Measurements from ENCODE around the gene WDR13. TPM values are rescaled to one million over a fixed set of nuclear protein-coding genes. Genes with fewer than 3 reads are reported as not detected.
"Not testable (repeated sequence)": the region's sequence is repeated elsewhere in the genome, so short reads cannot be mapped to it uniquely, and the experiment has no call there.

The WDR13 gene
- total RNA-seq: 41.9 TPM
- 153 TPM for polyA plus RNA-seq
- long read RNA-seq, donor 1, partial matches to known transcripts: 0 of 1 reads
- long read RNA-seq, donor 1, other reads (novel, unspliced or antisense): 0 of 1 reads
- long read RNA-seq, donor 2, full-length matches to known transcripts: 20 of 20 reads
- long read RNA-seq, donor 2, partial matches to known transcripts: 0 of 20 reads
- long read RNA-seq, donor 2, other reads (novel, unspliced or antisense): 0 of 20 reads
- long read RNA-seq, donor 3, full-length matches to known transcripts: 10 of 10 reads
- long read RNA-seq, donor 3, partial matches to known transcripts: 0 of 10 reads
- long read RNA-seq, donor 3, other reads (novel, unspliced or antisense): 0 of 10 reads
- long read RNA-seq, donor 4, partial matches to known transcripts: 0 of 2 reads
- long read RNA-seq, donor 4, other reads (novel, unspliced or antisense): 0 of 2 reads
- long read RNA-seq, donor 5, full-length matches to known transcripts: 11 of 18 reads
- long read RNA-seq, donor 5, partial matches to known transcripts: 7 of 18 reads
- long read RNA-seq, donor 5, other reads (novel, unspliced or antisense): 0 of 18 reads
- long read RNA-seq, donor 6, full-length matches to known transcripts: 8 of 8 reads
- long read RNA-seq, donor 6, partial matches to known transcripts: 0 of 8 reads
- long read RNA-seq, donor 6, other reads (novel, unspliced or antisense): 0 of 8 reads
- long read RNA-seq, donor 7, full-length matches to known transcripts: 3 of 3 reads
- long read RNA-seq, donor 7, partial matches to known transcripts: 0 of 3 reads
- long read RNA-seq, donor 7, other reads (novel, unspliced or antisense): 0 of 3 reads
- long read RNA-seq, donor 8, partial matches to known transcripts: 0 of 1 reads
- long read RNA-seq, donor 8, other reads (novel, unspliced or antisense): 0 of 1 reads
- long read RNA-seq, donor 9, partial matches to known transcripts: 0 of 2 reads
- long read RNA-seq, donor 9, other reads (novel, unspliced or antisense): 0 of 2 reads
- long read RNA-seq, donor 10, full-length matches to known transcripts: 3 of 3 reads
- long read RNA-seq, donor 10, partial matches to known transcripts: 0 of 3 reads
- long read RNA-seq, donor 10, other reads (novel, unspliced or antisense): 0 of 3 reads

- under 1% methylated on average over 62 of the region's 62 CpGs for WGBS
Measured at GRCh38 chrX:48597353-48598264, at the start of gene WDR13. Gene WDR13, plus strand, starts transcription at chrX:48597492. Its CDS starts 505 bp downstream, at chrX:48597997.

DNA sequence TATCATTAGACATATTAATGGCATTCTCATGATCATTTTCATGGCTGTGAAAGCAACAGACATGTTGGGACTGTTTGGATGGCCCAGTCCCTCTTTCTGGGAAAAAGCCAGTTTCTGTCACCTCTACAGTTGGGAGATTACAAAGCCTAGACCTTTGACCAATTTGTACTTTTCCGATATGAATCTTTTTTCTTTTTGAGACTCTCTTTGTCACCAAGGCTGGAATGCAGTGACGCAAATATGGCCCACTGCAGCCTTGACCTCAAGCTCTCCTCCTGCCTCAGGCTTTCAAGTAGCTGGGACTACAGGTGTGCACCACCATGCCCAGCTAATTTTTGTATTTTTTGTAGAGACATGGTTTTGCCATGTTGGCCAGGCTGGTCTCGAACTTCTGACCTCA lies 48.4 kb upstream of the WDR13 start:
- peaks cover 8 to 10% of the 10 kb centered on the region in 2 donors for H3K36me3 ChIP-seq (ENCODE audit: control insufficient read depth in 2 of 2, insufficient read depth in 2 of 2, low read length in 1 of 2)
- no peaks in the 10 kb centered on the region for H3K9me3 ChIP-seq (ENCODE audit: control insufficient read depth in 2 of 2, insufficient read depth in 1 of 2, low read length in 1 of 2)
- H3K4me1 ChIP-seq (ENCODE audit: control insufficient read depth in 2 of 2, insufficient read depth in 2 of 2, low read length in 2 of 2): no peaks in the 10 kb centered on the region
- H3K4me3 ChIP-seq (ENCODE audit: low read length in 2 of 2): no peak overlapping the region
- 98% methylated on average over 3 of the region's 3 CpGs for WGBS
- H3K27me3 ChIP-seq (ENCODE audit: control insufficient read depth in 2 of 2, insufficient read depth in 1 of 2, low read length in 1 of 2): no peaks in the 10 kb centered on the region
- no peak overlapping the region for H3K27ac ChIP-seq (ENCODE audit: low read depth in 1 of 2, low read length in 1 of 2)
- DNase-seq (ENCODE audit: low read depth in 6 of 9, low spot score in 9 of 9): no peak

More at GRCh38 chrX:48597353-48598264, at the start of gene WDR13:
- H3K4me3 ChIP-seq (ENCODE audit: low read length in 2 of 2): peak within 1 kb of the TSS; percentile 72 to 84
- peak; percentile 65 to 91 (median 72) for DNase-seq (ENCODE audit: low read depth in 6 of 9, low spot score in 9 of 9)
- H3K27me3 ChIP-seq (ENCODE audit: control insufficient read depth in 2 of 2, insufficient read depth in 1 of 2, low read length in 1 of 2): no peaks in the 10 kb centered on the region
- peaks cover 26 to 30% of the 10 kb centered on the region in 2 donors for H3K36me3 ChIP-seq (ENCODE audit: control insufficient read depth in 2 of 2, insufficient read depth in 2 of 2, low read length in 1 of 2)
- H3K4me1 ChIP-seq (ENCODE audit: control insufficient read depth in 2 of 2, insufficient read depth in 2 of 2, low read length in 2 of 2): peaks cover 0 to 8% of the 10 kb centered on the region in 2 donors
- H3K9me3 ChIP-seq (ENCODE audit: control insufficient read depth in 2 of 2, insufficient read depth in 1 of 2, low read length in 1 of 2): no peaks in the 10 kb centered on the region
- peak within 1 kb of the TSS; percentile 94 to 96 for H3K27ac ChIP-seq (ENCODE audit: low read depth in 1 of 2, low read length in 1 of 2)

GRCh38 chrX:48555731-48556325 lies 41.5 kb upstream of the WDR13 start:
- H3K36me3 ChIP-seq (ENCODE audit: control insufficient read depth in 2 of 2, insufficient read depth in 2 of 2, low read length in 1 of 2): peaks cover 29 to 31% of the 10 kb centered on the region in 2 donors
- 98% methylated on average over 9 of the region's 9 CpGs for WGBS
- not testable (repeated sequence) for H3K9me3 ChIP-seq (ENCODE audit: control insufficient read depth in 2 of 2, insufficient read depth in 1 of 2, low read length in 1 of 2); H3K4me3 ChIP-seq (ENCODE audit: low read length in 2 of 2); H3K4me1 ChIP-seq (ENCODE audit: control insufficient read depth in 2 of 2, insufficient read depth in 2 of 2, low read length in 2 of 2); H3K27ac ChIP-seq (ENCODE audit: low read depth in 1 of 2, low read length in 1 of 2); H3K27me3 ChIP-seq (ENCODE audit: control insufficient read depth in 2 of 2, insufficient read depth in 1 of 2, low read length in 1 of 2); DNase-seq (ENCODE audit: low read depth in 6 of 9, low spot score in 9 of 9)

DNA sequence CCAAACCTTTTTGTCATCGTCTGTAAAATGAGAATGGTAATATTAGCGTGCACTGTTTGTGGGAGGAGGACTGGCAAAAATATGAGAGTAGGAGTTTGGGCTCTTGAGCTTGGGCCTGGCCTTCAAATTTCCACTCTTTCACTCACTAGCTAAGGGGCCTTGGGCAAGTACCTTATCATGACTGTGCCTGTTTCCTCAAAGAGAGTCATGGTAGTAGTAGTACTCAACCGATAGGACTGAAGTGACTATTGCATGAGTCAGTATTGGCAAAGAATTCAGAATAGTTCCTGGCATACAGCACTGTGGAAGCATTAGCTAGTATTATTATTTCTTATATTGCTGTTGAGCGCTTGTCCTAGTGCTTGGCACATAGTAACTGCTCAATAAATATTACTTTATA lies 39.0 kb upstream of the WDR13 start:
- WGBS: 95% methylated on average over 4 of the region's 4 CpGs
- peaks cover 40 to 43% of the 10 kb centered on the region in 2 donors for H3K36me3 ChIP-seq (ENCODE audit: control insufficient read depth in 2 of 2, insufficient read depth in 2 of 2, low read length in 1 of 2)
- no peaks in the 10 kb centered on the region for H3K27me3 ChIP-seq (ENCODE audit: control insufficient read depth in 2 of 2, insufficient read depth in 1 of 2, low read length in 1 of 2)
- no peaks in the 10 kb centered on the region for H3K9me3 ChIP-seq (ENCODE audit: control insufficient read depth in 2 of 2, insufficient read depth in 1 of 2, low read length in 1 of 2)
- no peak for DNase-seq (ENCODE audit: low read depth in 6 of 9, low spot score in 9 of 9)
- H3K4me1 ChIP-seq (ENCODE audit: control insufficient read depth in 2 of 2, insufficient read depth in 2 of 2, low read length in 2 of 2): no peaks in the 10 kb centered on the region
- H3K4me3 ChIP-seq (ENCODE audit: low read length in 2 of 2): no peak overlapping the region
- H3K27ac ChIP-seq (ENCODE audit: low read depth in 1 of 2, low read length in 1 of 2): no peak overlapping the region

- 98% methylated on average over 24 of the region's 24 CpGs for WGBS
- H3K36me3 ChIP-seq (ENCODE audit: control insufficient read depth in 2 of 2, insufficient read depth in 2 of 2, low read length in 1 of 2): peaks cover 43% of the 10 kb centered on the region in 2 donors
- no peaks in the 10 kb centered on the region for H3K4me1 ChIP-seq (ENCODE audit: control insufficient read depth in 2 of 2, insufficient read depth in 2 of 2, low read length in 2 of 2)
- H3K4me3 ChIP-seq (ENCODE audit: low read length in 2 of 2): no peak overlapping the region
- no peaks in the 10 kb centered on the region for H3K9me3 ChIP-seq (ENCODE audit: control insufficient read depth in 2 of 2, insufficient read depth in 1 of 2, low read length in 1 of 2)
- H3K27me3 ChIP-seq (ENCODE audit: control insufficient read depth in 2 of 2, insufficient read depth in 1 of 2, low read length in 1 of 2): no peaks in the 10 kb centered on the region
- no peak for DNase-seq (ENCODE audit: low read depth in 6 of 9, low spot score in 9 of 9)
- no peak overlapping the region for H3K27ac ChIP-seq (ENCODE audit: low read depth in 1 of 2, low read length in 1 of 2)
Measured at GRCh38 chrX:48559636-48560035, 37.7 kb upstream of the WDR13 start.

DNA sequence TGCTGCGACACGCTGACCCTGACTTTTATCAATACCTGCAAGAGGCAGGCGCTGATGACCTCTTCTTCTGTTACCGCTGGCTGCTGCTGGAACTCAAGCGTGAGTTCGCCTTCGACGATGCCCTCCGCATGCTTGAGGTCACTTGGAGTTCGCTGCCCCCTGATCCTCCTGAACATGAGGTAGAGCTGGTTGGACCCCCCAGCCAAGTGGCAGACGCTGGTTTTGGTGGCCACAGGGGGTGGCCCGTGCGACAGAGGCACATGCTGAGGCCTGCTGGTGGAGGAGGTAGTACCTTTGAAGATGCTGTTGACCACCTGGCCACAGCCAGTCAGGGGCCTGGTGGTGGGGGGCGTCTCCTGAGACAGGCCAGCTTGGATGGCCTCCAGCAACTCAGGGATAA lies 37.2 kb upstream of the WDR13 start:
- peaks cover 0 to 2% of the 10 kb centered on the region in 2 donors for H3K9me3 ChIP-seq (ENCODE audit: control insufficient read depth in 2 of 2, insufficient read depth in 1 of 2, low read length in 1 of 2)
- peaks cover 40 to 43% of the 10 kb centered on the region in 2 donors for H3K36me3 ChIP-seq (ENCODE audit: control insufficient read depth in 2 of 2, insufficient read depth in 2 of 2, low read length in 1 of 2)
- no peaks in the 10 kb centered on the region for H3K27me3 ChIP-seq (ENCODE audit: control insufficient read depth in 2 of 2, insufficient read depth in 1 of 2, low read length in 1 of 2)
- over 99% methylated on average over 14 of the region's 14 CpGs for WGBS
- no peaks in the 10 kb centered on the region for H3K4me1 ChIP-seq (ENCODE audit: control insufficient read depth in 2 of 2, insufficient read depth in 2 of 2, low read length in 2 of 2)
- no peak overlapping the region for H3K27ac ChIP-seq (ENCODE audit: low read depth in 1 of 2, low read length in 1 of 2)
- H3K4me3 ChIP-seq (ENCODE audit: low read length in 2 of 2): no peak overlapping the region
- no peak for DNase-seq (ENCODE audit: low read depth in 6 of 9, low spot score in 9 of 9)

DNA sequence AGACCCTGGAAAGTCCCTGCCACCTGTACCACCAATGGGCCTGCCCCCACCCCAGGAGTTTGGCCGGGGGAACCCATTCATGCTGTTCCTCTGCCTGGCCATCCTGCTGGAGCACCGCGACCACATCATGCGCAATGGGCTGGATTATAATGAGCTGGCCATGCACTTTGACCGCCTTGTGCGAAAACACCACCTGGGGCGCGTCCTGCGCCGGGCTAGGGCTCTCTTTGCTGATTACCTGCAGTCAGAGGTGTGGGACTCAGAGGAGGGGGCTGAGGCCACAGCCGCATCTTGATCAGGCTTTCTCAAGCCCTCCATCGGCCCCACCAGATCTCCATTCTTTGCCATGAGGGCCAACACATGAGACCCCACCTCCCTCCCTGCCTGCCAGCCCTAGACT lies 36.6 kb upstream of the WDR13 start:
- DNase-seq (ENCODE audit: low read depth in 6 of 9, low spot score in 9 of 9): no peak
- H3K4me3 ChIP-seq (ENCODE audit: low read length in 2 of 2): no peak overlapping the region
- 99% methylated on average over 12 of the region's 12 CpGs for WGBS
- H3K4me1 ChIP-seq (ENCODE audit: control insufficient read depth in 2 of 2, insufficient read depth in 2 of 2, low read length in 2 of 2): no peaks in the 10 kb centered on the region
- H3K27me3 ChIP-seq (ENCODE audit: control insufficient read depth in 2 of 2, insufficient read depth in 1 of 2, low read length in 1 of 2): no peaks in the 10 kb centered on the region
- no peak overlapping the region for H3K27ac ChIP-seq (ENCODE audit: low read depth in 1 of 2, low read length in 1 of 2)
- H3K36me3 ChIP-seq (ENCODE audit: control insufficient read depth in 2 of 2, insufficient read depth in 2 of 2, low read length in 1 of 2): peaks cover 38 to 41% of the 10 kb centered on the region in 2 donors
- H3K9me3 ChIP-seq (ENCODE audit: control insufficient read depth in 2 of 2, insufficient read depth in 1 of 2, low read length in 1 of 2): peaks cover 0 to 2% of the 10 kb centered on the region in 2 donors

DNA sequence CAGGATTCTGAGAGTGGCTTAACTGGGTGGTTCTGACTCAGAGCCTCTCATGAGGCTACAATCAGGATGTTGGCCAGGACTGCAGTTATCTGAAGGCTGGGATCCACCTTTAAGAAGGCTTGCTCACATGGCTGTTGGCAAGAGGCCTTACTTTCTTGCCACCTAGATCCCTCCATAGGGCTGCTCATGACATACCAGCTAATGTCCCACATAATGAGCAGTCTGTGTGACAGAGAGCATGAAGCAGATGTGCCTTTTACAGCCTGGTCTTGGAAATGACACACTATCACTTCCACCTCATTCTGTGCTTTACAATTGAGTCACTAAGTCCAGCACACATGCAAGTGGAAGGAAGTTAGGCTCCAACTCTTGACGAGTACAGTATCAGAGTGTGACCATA lies 27.3 kb upstream of the WDR13 start:
- no peaks in the 10 kb centered on the region for H3K36me3 ChIP-seq (ENCODE audit: control insufficient read depth in 2 of 2, insufficient read depth in 2 of 2, low read length in 1 of 2)
- peaks cover 0 to 4% of the 10 kb centered on the region in 2 donors for H3K4me1 ChIP-seq (ENCODE audit: control insufficient read depth in 2 of 2, insufficient read depth in 2 of 2, low read length in 2 of 2)
- no peaks in the 10 kb centered on the region for H3K27me3 ChIP-seq (ENCODE audit: control insufficient read depth in 2 of 2, insufficient read depth in 1 of 2, low read length in 1 of 2)
- DNase-seq (ENCODE audit: low read depth in 6 of 9, low spot score in 9 of 9): no peak
- H3K27ac ChIP-seq (ENCODE audit: low read depth in 1 of 2, low read length in 1 of 2): no peak overlapping the region
- H3K4me3 ChIP-seq (ENCODE audit: low read length in 2 of 2): no peak overlapping the region
- WGBS: 83% methylated on average over 1 of the region's 1 CpG
- peaks cover 0 to 1% of the 10 kb centered on the region in 2 donors for H3K9me3 ChIP-seq (ENCODE audit: control insufficient read depth in 2 of 2, insufficient read depth in 1 of 2, low read length in 1 of 2)
